GM23338 (cell line): Measurements from ENCODE around the gene TAP1. TPM values are rescaled to one million over a fixed set of nuclear protein-coding genes. Genes with fewer than 3 reads are reported as not detected.

Experiments used
- ATAC-seq: fragments of 200-7000 bp; cut with Tn5 transposase; 3 replicates; pipeline ENCODE4 v1.9.1; 2020
- DNase-seq: peaks from one replicate; pipeline ENCODE4 v3.0.0-alpha.2; 2015; ENCODE audit warnings: low spot score
- H2AFZ ChIP-seq: fragments of 200-600 bp; sonication (generic); 2 replicates; pipeline ENCODE4 v1.8.0; 2016; ENCODE audit warnings: antibody characterized with exemption, mild to moderate bottlenecking, moderate library complexity
- H3F3A ChIP-seq: fragments of 200-600 bp; sonication (generic); replicated peaks from 2 replicates; pipeline ENCODE4 v1.8.0; 2017; ENCODE audit warnings: antibody characterized with exemption, mixed run types, low read depth
- H3K27ac ChIP-seq: fragments of 200-600 bp; sonication (generic); 2 replicates; pipeline ENCODE4 v1.6.1; 2016; ENCODE audit warnings: low read depth
- H3K27me3 ChIP-seq: fragments of 200-600 bp; sonication (generic); 2 replicates; pipeline ENCODE4 v1.8.0; 2016; ENCODE audit warnings: mild to moderate bottlenecking, mixed run types, moderate library complexity; ENCODE audit not compliant: insufficient read depth
- H3K36me3 ChIP-seq: fragments of 200-600 bp; sonication (generic); 2 replicates; pipeline ENCODE4 v1.8.0; 2016; ENCODE audit warnings: mild to moderate bottlenecking; ENCODE audit not compliant: insufficient read depth
- H3K4me1 ChIP-seq: fragments of 200-600 bp; sonication (generic); 2 replicates; pipeline ENCODE4 v1.8.0; 2016; ENCODE audit warnings: mild to moderate bottlenecking, moderate library complexity; ENCODE audit not compliant: insufficient read depth
- H3K4me2 ChIP-seq: fragments of 200-600 bp; sonication (generic); 2 replicates; pipeline ENCODE4 v1.7.1; 2017; ENCODE audit warnings: mixed run types
- H3K4me3 ChIP-seq: fragments of 200-600 bp; sonication (generic); 2 replicates; pipeline ENCODE4 v1.6.1; 2016; ENCODE audit warnings: mixed run types
- H3K79me2 ChIP-seq: fragments of 200-600 bp; sonication (generic); replicated peaks from 2 replicates; pipeline ENCODE4 v1.8.0; 2017; ENCODE audit warnings: mild to moderate bottlenecking; ENCODE audit not compliant: insufficient read depth
- H3K9me2 ChIP-seq: fragments of 200-600 bp; sonication (generic); 2 replicates; pipeline ENCODE4 v1.8.0; 2017; ENCODE audit not compliant: insufficient read depth
- H4K20me1 ChIP-seq: fragments of 200-600 bp; sonication (generic); replicated peaks from 2 replicates; pipeline ENCODE4 v1.8.0; 2017; ENCODE audit warnings: mild to moderate bottlenecking; ENCODE audit not compliant: insufficient read depth
- H3K27ac Mint-ChIP-seq: 2 replicates; pipeline ENCODE4 v1.8.0; 2020; ENCODE audit warnings: inconsistent platforms, mild to moderate bottlenecking, moderate library complexity, mixed read lengths
- H3K27me3 Mint-ChIP-seq: 3 replicates; pipeline ENCODE4 v1.8.0; 2022; ENCODE audit warnings: low read depth, mild to moderate bottlenecking, moderate library complexity, mixed read lengths, inconsistent platforms; ENCODE audit not compliant: insufficient read depth, poor library complexity
- H3K36me3 Mint-ChIP-seq: 3 replicates; pipeline ENCODE4 v1.8.0; 2021; ENCODE audit warnings: low read depth, mild to moderate bottlenecking, inconsistent platforms, moderate library complexity, mixed read lengths
- H3K4me1 Mint-ChIP-seq: 3 replicates; pipeline ENCODE4 v1.8.0; 2020; ENCODE audit warnings: mild to moderate bottlenecking, inconsistent platforms, mixed read lengths
- H3K4me3 Mint-ChIP-seq: 3 replicates; pipeline ENCODE4 v1.8.0; 2021; ENCODE audit warnings: moderate library complexity, mild to moderate bottlenecking, inconsistent platforms, mixed read lengths
- H3K9me3 Mint-ChIP-seq: 3 replicates; pipeline ENCODE4 v1.8.0; 2020; ENCODE audit warnings: moderate library complexity, mild to moderate bottlenecking, inconsistent platforms, mixed read lengths
- ETS1 ChIP-seq: IDR thresholded peaks from 2 replicates; pipeline ENCODE4 v1.6.1; 2016; ENCODE audit warnings: antibody characterized with exemption
- EZH2 ChIP-seq: fragments of 200-600 bp; sonication (generic); IDR thresholded peaks from one replicate; pipeline ENCODE4 v1.8.0; 2017; ENCODE audit warnings: antibody characterized with exemption, mild to moderate bottlenecking, low read depth; ENCODE audit not compliant: unreplicated experiment
- EZH2phosphoT487 ChIP-seq: fragments of 200-600 bp; sonication (generic); IDR thresholded peaks from one replicate; pipeline ENCODE4 v1.8.1; 2018; ENCODE audit warnings: antibody characterized with exemption; ENCODE audit not compliant: unreplicated experiment
- JUNB ChIP-seq: IDR thresholded peaks from one replicate; pipeline ENCODE4 v1.6.1; 2016; ENCODE audit warnings: antibody characterized with exemption; ENCODE audit not compliant: unreplicated experiment
- REST ChIP-seq: IDR thresholded peaks from one replicate; pipeline ENCODE4 v1.6.1; 2018; ENCODE audit warnings: antibody characterized with exemption; ENCODE audit not compliant: unreplicated experiment
- ZNF331 ChIP-seq: fragments of 250-450 bp; sonication (Bioruptor Pico); IDR thresholded peaks from 2 replicates; pipeline ENCODE4 v1.5.0; 2020; ENCODE audit warnings: low read depth, mild to moderate bottlenecking, moderate library complexity
- polyA plus RNA-seq: library from polyadenylated mRNA; unstranded; fragments of >200 nt; fragmentation: Nextera tagmentation; extraction: Ambion mirVana; gene quantifications from 2 replicates; pipeline ENCODE4 v1.2.1, GENCODE V29; 2016
- total RNA-seq: library from RNA; depleted of rRNA; stranded (reverse); fragments of >200 nt; shearing (Covaris generic); gene quantifications from 2 replicates; pipeline ENCODE4 v1.2.3, GENCODE V29; 2014

TAP1 gene
- total and polyA plus RNA-seq, 2 experiments from 2014 or later: 13.8 to 22.0 TPM

- 0 out of 2 replicates have a peak, but pooled peaks cover 5% of the 10 kb centered on the region for H3F3A ChIP-seq
- peak overlapping the region; percentile 94 for H3K4me3 ChIP-seq
- H3K27me3 Mint-ChIP-seq: peaks cover 41% of the 10 kb centered on the region
- ATAC-seq: peak; percentile 40
- peaks cover 20% of the 10 kb centered on the region for H3K4me1 Mint-ChIP-seq
- H3K27me3 ChIP-seq: peaks cover 47% of the 10 kb centered on the region
- H3K4me3 Mint-ChIP-seq: peak overlapping the region; percentile 92
- H3K4me1 ChIP-seq: peaks cover 12% of the 10 kb centered on the region; the same call in 1 of the 2 replicates
- no peaks in the 10 kb centered on the region for H4K20me1 ChIP-seq
- peak; percentile 51 for DNase-seq
- TF ChIP-seq ETS1: 0 out of 2 replicates have a peak, but pooled peaks have one; percentile 4
- TF ChIP-seq REST: no peak
- H2AFZ ChIP-seq: peak overlapping the region; percentile 96
- no peaks in the 10 kb centered on the region for H3K9me2 ChIP-seq
- H3K4me2 ChIP-seq: peak overlapping the region; percentile 98
- no peaks in the 10 kb centered on the region for H3K79me2 ChIP-seq
- H3K27ac Mint-ChIP-seq: no peak overlapping the region
- peaks cover 13% of the 10 kb centered on the region; the same call in 1 of the 3 replicates for H3K36me3 Mint-ChIP-seq
- no peaks in the 10 kb centered on the region; the same call in 1 of the 2 replicates for H3K36me3 ChIP-seq
- H3K9me3 Mint-ChIP-seq: no peaks in the 10 kb centered on the region; the same call in 2 of the 3 replicates
- no peak overlapping the region for H3K27ac ChIP-seq
These were observed 512 bp downstream of the TAP1 start for GRCh38 chr6:32852844-32853540.

GRCh38 chr6:32852018-32852843, 1.3 kb downstream of the TAP1 start:
- H3K4me3 Mint-ChIP-seq: peak overlapping the region; percentile 92
- H3K27me3 ChIP-seq: peaks cover 47% of the 10 kb centered on the region
- no peak; the same call in 2 of the 3 replicates for ATAC-seq

More at GRCh38 chr6:32852018-32852843, 1.3 kb downstream of the TAP1 start:
- H3K4me3 ChIP-seq: peak overlapping the region; percentile 94
- peaks cover 42% of the 10 kb centered on the region for H3K27me3 Mint-ChIP-seq
- no peaks in the 10 kb centered on the region for H3K79me2 ChIP-seq
- peaks cover 12% of the 10 kb centered on the region; the same call in 1 of the 2 replicates for H3K4me1 ChIP-seq
- no peak overlapping the region for H3K27ac Mint-ChIP-seq
- H3F3A ChIP-seq: 0 out of 2 replicates have a peak, but pooled peaks cover 5% of the 10 kb centered on the region
- H3K36me3 Mint-ChIP-seq: peaks cover 15% of the 10 kb centered on the region; the same call in 2 of the 3 replicates
- DNase-seq: peak; percentile 48
- no peaks in the 10 kb centered on the region for H4K20me1 ChIP-seq
- no peak overlapping the region for H3K27ac ChIP-seq
- H3K9me3 Mint-ChIP-seq: no peaks in the 10 kb centered on the region; the same call in 2 of the 3 replicates
- H3K36me3 ChIP-seq: no peaks in the 10 kb centered on the region; the same call in 1 of the 2 replicates
- peak overlapping the region; percentile 96 for H2AFZ ChIP-seq
- H3K4me2 ChIP-seq: peak overlapping the region; percentile 98
- peaks cover 20% of the 10 kb centered on the region for H3K4me1 Mint-ChIP-seq
- no peaks in the 10 kb centered on the region for H3K9me2 ChIP-seq
- no peak for TF ChIP-seq EZH2phosphoT487
- TF ChIP-seq ZNF331 (CRISPR knock-in tag): no peak
- TF ChIP-seq JUNB: no peak
- TF ChIP-seq EZH2: peak; percentile 28
